CD4-positive, alpha-beta memory T cell (primary cell): ENCODE data around the gene HNRNPR. TPM values are rescaled to one million over a fixed set of nuclear protein-coding genes. Genes with fewer than 3 reads are reported as not detected.

Experiments used
- CTCF ChIA-PET: fragments of 350-600 bp; sonication (Branson Sonifier 250); formaldehyde crosslinking; loops from one replicate; lab custom pipeline; 2021; ENCODE audit warnings: inconsistent platforms; ENCODE audit not compliant: partially characterized antibody; lab: Charles Lee
- POLR2A ChIA-PET: fragments of 350-600 bp; sonication (Branson Sonifier 250); formaldehyde crosslinking; loops from one replicate; lab custom pipeline; 2021; ENCODE audit not compliant: partially characterized antibody; lab: Charles Lee
- DNase-seq, 5 donors: peaks; one replicate each; pipeline versions ENCODE4 v3.0.0 to v3.0.0-alpha.2; 2020 to 2022; ENCODE audit warnings: mixed read lengths in 1 of 5
- H3K27ac ChIP-seq: one replicate; pipeline ENCODE4 v1.7.0; 2013; ENCODE audit warnings: low read depth, low read length
- H3K27me3 ChIP-seq: 2 replicates; pipeline ENCODE4 v1.7.0; 2013; ENCODE audit warnings: mild to moderate bottlenecking, low read length, moderate library complexity; ENCODE audit not compliant: insufficient read depth
- H3K36me3 ChIP-seq: 2 replicates; pipeline ENCODE4 v1.7.0; 2013; ENCODE audit warnings: mild to moderate bottlenecking, low read length, moderate library complexity; ENCODE audit not compliant: insufficient read depth
- H3K4me1 ChIP-seq: 2 replicates; pipeline ENCODE4 v1.7.0; 2013; ENCODE audit warnings: mild to moderate bottlenecking, low read length, moderate library complexity; ENCODE audit not compliant: insufficient read depth
- H3K4me3 ChIP-seq, 2 donors: one replicate each; pipeline ENCODE4 v1.7.0; 2013; ENCODE audit warnings: low read length in 2 of 2, mild to moderate bottlenecking in 1 of 2
- H3K9me3 ChIP-seq, 2 donors: one replicate each; pipeline ENCODE4 v1.7.0; 2013; ENCODE audit warnings: low read length in 2 of 2, control low read depth in 1 of 2; ENCODE audit not compliant: control insufficient read depth in 1 of 2
- H3K27ac Mint-ChIP-seq, 7 donors: one replicate each; pipeline ENCODE4 v1.8.0; 2020 to 2021; ENCODE audit warnings: mixed read lengths in 7 of 7, mild to moderate bottlenecking in 6 of 7, inconsistent platforms in 3 of 7, moderate library complexity in 3 of 7
- H3K27me3 Mint-ChIP-seq, 2 donors: one replicate each; pipeline ENCODE4 v1.8.0; 2020 to 2021; ENCODE audit warnings: mixed read lengths in 2 of 2
- H3K36me3 Mint-ChIP-seq, 2 donors: one replicate each; pipeline ENCODE4 v1.8.0; 2020 to 2021; ENCODE audit warnings: mixed read lengths in 2 of 2, inconsistent platforms in 1 of 2, mild to moderate bottlenecking in 1 of 2
- H3K4me1 Mint-ChIP-seq, 4 donors: one replicate each; pipeline ENCODE4 v1.8.0; 2020 to 2021; ENCODE audit warnings: mixed read lengths in 4 of 4, mild to moderate bottlenecking in 1 of 4
- H3K4me3 Mint-ChIP-seq, 8 donors: one replicate each; pipeline ENCODE4 v1.8.0; 2020 to 2021; ENCODE audit warnings: mixed read lengths in 8 of 8, mild to moderate bottlenecking in 7 of 8, moderate library complexity in 6 of 8, inconsistent platforms in 3 of 8
- H3K9me3 Mint-ChIP-seq, 8 donors: one replicate each; pipeline ENCODE4 v1.8.0; 2020 to 2021; ENCODE audit warnings: mixed read lengths in 8 of 8, mild to moderate bottlenecking in 5 of 8, inconsistent platforms in 3 of 8, moderate library complexity in 1 of 8
- intact Hi-C: fragments of 100-400 bp; cut with micrococcal nuclease; formaldehyde crosslinking; loops from one replicate; pipeline ENCODE4 v1.15.1; 2023
- polyA plus RNA-seq, 2 donors: library from polyadenylated mRNA; unstranded; fragments of 300-500 nt; fragmentation: Illumina TruSeq; gene quantifications; one replicate each; pipeline ENCODE4 v1.2.3, GENCODE V29; 2021
- total RNA-seq, 2 experiments: library from RNA; stranded (reverse); gene quantifications; one replicate each; pipeline ENCODE4 v1.2.3, GENCODE V29; 2021

HNRNPR gene
- total and polyA plus RNA-seq, 4 experiments from 2014 or later = 115 to 194 (median 153) TPM

GRCh38 chr1:23362218-23362713 is 18.2 kb upstream of the HNRNPR start:
- Mint-ChIP-seq H3K4me3 (no peak overlapping the region), H3K9me3 (peaks cover 2 to 68% (median 45%) of the 10 kb centered on the region in 8 donors), H3K4me1 (peaks cover 10 to 15% (median 13%) of the 10 kb centered on the region in 4 donors), H3K27me3 (no peaks in the 10 kb centered on the region), H3K27ac (no peak overlapping the region), H3K36me3 (peaks cover 60 to 70% of the 10 kb centered on the region in 2 donors)
- peaks cover 12 to 25% of the 10 kb centered on the region in 2 donors for H3K9me3 ChIP-seq
- H3K4me1 ChIP-seq = peaks cover 5% of the 10 kb centered on the region
- POLR2A ChIA-PET = interaction anchor here (2.2 kb wide), 1 partner anchor 18 kb away, joined by 7 read pairs; the partner anchor contains the start of gene HNRNPR
- no peak overlapping the region for H3K27ac ChIP-seq
- CTCF ChIA-PET = interaction anchor here (0.6 kb wide), 1 partner anchor 8 kb away, joined by 3 read pairs; no protein-coding TSS in a partner anchor
- intact Hi-C loops = loop anchor here (10.0 kb wide), 1 partner anchor 333 kb away; the partner anchor contains the start of gene RPL11
- DNase-seq = no peak
- H3K36me3 ChIP-seq = peaks cover 14% of the 10 kb centered on the region
- H3K4me3 ChIP-seq = no peak overlapping the region
- H3K27me3 ChIP-seq = no peaks in the 10 kb centered on the region

GRCh38 chr1:23358310-23358875 is 14.3 kb upstream of the HNRNPR start:
- Histone ChIP-seq H3K27ac (no peak overlapping the region), H3K4me1 (no peaks in the 10 kb centered on the region), H3K36me3 (peaks cover 14% of the 10 kb centered on the region), H3K27me3 (no peaks in the 10 kb centered on the region), H3K4me3 (no peak overlapping the region), H3K9me3 (peaks cover 12 to 25% of the 10 kb centered on the region in 2 donors)
- peaks cover 2 to 54% (median 41%) of the 10 kb centered on the region in 8 donors for H3K9me3 Mint-ChIP-seq
- peaks cover 0 to 6% (median 4%) of the 10 kb centered on the region in 4 donors for H3K4me1 Mint-ChIP-seq
- DNase-seq = no peak
- intact Hi-C loops = no loop called here
- H3K36me3 Mint-ChIP-seq = peaks cover 45 to 56% of the 10 kb centered on the region in 2 donors
- no peak overlapping the region for H3K27ac Mint-ChIP-seq
- no peak overlapping the region for H3K4me3 Mint-ChIP-seq
- no peaks in the 10 kb centered on the region for H3K27me3 Mint-ChIP-seq
- ChIA-PET CTCF (no interaction called here), POLR2A (interaction anchor here (1.2 kb wide), 1 partner anchor 14 kb away, joined by 3 read pairs; the partner anchor contains the start of gene HNRNPR)

DNA sequence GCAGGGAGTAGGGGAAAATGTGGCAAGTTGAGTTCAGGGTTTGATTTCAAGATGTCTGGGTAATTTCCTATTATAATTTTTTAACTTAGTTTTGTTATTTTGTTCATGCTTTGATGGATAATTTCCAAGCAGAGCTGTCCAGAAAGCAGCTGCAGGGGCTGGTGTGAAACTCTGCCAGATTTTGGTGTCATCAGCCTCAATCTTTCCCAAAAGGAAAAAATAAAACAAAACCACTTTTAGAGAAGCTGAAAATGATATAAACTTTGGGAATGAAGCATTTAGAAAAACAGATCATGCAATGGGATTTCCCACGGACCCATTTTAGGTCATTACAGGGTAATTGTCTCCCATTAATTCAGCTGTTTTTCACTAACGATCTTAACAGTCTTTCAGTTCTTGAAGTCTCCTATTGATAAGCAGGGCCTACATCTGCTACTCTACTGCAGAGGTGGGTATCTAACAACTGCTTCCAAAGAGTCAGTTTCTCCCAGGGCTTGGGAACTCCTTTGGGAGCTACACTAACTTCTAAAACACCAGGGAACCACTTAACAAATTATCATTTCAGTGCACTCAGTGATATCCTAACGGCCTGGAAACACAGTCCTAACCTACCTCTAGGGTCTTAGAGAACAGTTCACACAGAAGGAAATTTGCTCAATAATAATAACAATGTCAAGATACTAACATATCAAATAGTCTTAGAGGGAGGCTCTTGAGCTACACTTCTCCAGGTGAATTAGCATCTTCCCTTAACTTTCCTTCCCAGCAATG is 13.2 kb upstream of the HNRNPR start:
- Mint-ChIP-seq H3K4me1 (peaks cover 0 to 6% (median 4%) of the 10 kb centered on the region in 4 donors), H3K36me3 (peaks cover 36 to 46% of the 10 kb centered on the region in 2 donors), H3K9me3 (peaks cover 0 to 43% (median 32%) of the 10 kb centered on the region in 8 donors), H3K4me3 (no peak overlapping the region), H3K27me3 (no peaks in the 10 kb centered on the region), H3K27ac (no peak overlapping the region)
- H3K4me3 ChIP-seq = no peak overlapping the region
- H3K27ac ChIP-seq = no peak overlapping the region
- CTCF ChIA-PET = interaction anchor here (0.6 to 0.9 kb wide), 2 partner anchors 9 to 13 kb away, joined by 3 to 4 read pairs; no protein-coding TSS in a partner anchor
- no peaks in the 10 kb centered on the region for H3K4me1 ChIP-seq
- no peak for DNase-seq
- H3K9me3 ChIP-seq = peaks cover 8 to 17% of the 10 kb centered on the region in 2 donors
- H3K36me3 ChIP-seq = peaks cover 5% of the 10 kb centered on the region
- POLR2A ChIA-PET = interaction anchor here (1.6 kb wide), 1 partner anchor 11 kb away, joined by 6 read pairs; no protein-coding TSS in a partner anchor
- intact Hi-C loops = no loop called here
- H3K27me3 ChIP-seq = no peaks in the 10 kb centered on the region

- POLR2A ChIA-PET = interaction anchor here (1.6 kb wide), 1 partner anchor 12 kb away, joined by 6 read pairs; no protein-coding TSS in a partner anchor
- H3K36me3 ChIP-seq = no peaks in the 10 kb centered on the region
- peaks cover 0 to 36% (median 25%) of the 10 kb centered on the region in 8 donors for H3K9me3 Mint-ChIP-seq
- CTCF ChIA-PET = interaction anchor here (0.9 kb wide), 1 partner anchor 12 kb away, joined by 3 read pairs; no protein-coding TSS in a partner anchor
- no peak overlapping the region for H3K4me3 Mint-ChIP-seq
- H3K4me1 Mint-ChIP-seq = peaks cover 0 to 6% (median 4%) of the 10 kb centered on the region in 4 donors
- intact Hi-C loops = no loop called here
- no peaks in the 10 kb centered on the region for H3K4me1 ChIP-seq
- no peaks in the 10 kb centered on the region for H3K27me3 Mint-ChIP-seq
- peaks cover 3 to 10% of the 10 kb centered on the region in 2 donors for H3K9me3 ChIP-seq
- H3K27ac ChIP-seq = no peak overlapping the region
- no peaks in the 10 kb centered on the region for H3K27me3 ChIP-seq
- H3K4me3 ChIP-seq = no peak overlapping the region
- H3K36me3 Mint-ChIP-seq = peaks cover 29 to 40% of the 10 kb centered on the region in 2 donors
- DNase-seq = no peak
- H3K27ac Mint-ChIP-seq = no peak overlapping the region
These were observed 12.5 kb upstream of the HNRNPR start for GRCh38 chr1:23356471-23357137.

GRCh38 chr1:23354245-23354644 is 10.2 kb upstream of the HNRNPR start:
- Mint-ChIP-seq H3K4me1 (peaks cover 0 to 6% (median 4%) of the 10 kb centered on the region in 4 donors), H3K4me3 (no peak overlapping the region), H3K27ac (peak overlapping the region in 1 of 7 donors; percentile 44), H3K9me3 (peaks cover 0 to 13% (median 4%) of the 10 kb centered on the region in 8 donors), H3K27me3 (no peaks in the 10 kb centered on the region), H3K36me3 (peaks cover 7 to 17% of the 10 kb centered on the region in 2 donors)
- DNase-seq = no peak
- H3K9me3 ChIP-seq = no peaks in the 10 kb centered on the region
- no peaks in the 10 kb centered on the region for H3K27me3 ChIP-seq
- intact Hi-C loops = no loop called here
- H3K4me3 ChIP-seq = no peak overlapping the region
- no peaks in the 10 kb centered on the region for H3K36me3 ChIP-seq
- H3K27ac ChIP-seq = no peak overlapping the region
- no peaks in the 10 kb centered on the region for H3K4me1 ChIP-seq
- ChIA-PET CTCF (interaction anchor here (0.7 to 1.3 kb wide), 3 partner anchors 8 to 15 kb away, joined by 3 read pairs; no protein-coding TSS in a partner anchor), POLR2A (interaction anchor here (1.9 kb wide), 1 partner anchor 9 kb away, joined by 6 read pairs; the partner anchor contains the start of gene HNRNPR)

DNA sequence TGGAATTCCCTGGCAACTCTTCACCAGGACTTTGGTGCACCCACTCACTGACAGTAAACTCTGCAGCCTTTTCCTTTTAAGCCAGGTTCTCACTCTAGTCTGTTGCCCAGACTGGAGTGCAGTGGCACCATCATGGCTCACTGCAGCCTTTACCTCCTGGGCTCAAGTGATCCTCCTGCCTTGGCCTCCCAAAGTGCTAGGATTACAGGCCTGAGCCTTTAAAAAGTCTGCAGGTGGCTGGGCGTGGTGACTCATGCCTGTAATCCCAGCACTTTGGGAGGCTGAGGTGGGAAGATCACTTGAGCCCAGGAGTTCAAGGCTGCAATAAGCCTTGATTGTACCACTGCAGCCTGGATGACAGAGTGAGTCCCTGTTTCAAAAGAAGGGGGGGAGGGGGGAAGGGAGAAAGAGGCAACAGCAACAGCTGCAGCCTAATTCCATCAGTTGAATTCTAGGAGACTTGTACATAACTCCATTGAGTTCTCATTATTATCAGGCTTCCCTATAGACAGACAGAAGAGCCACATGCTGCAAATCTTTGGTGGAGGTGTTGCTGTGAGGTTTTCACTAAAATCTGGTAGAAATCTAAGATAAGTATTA is 8.1 kb upstream of the HNRNPR start:
- no peak overlapping the region for H3K27ac Mint-ChIP-seq
- POLR2A ChIA-PET = no interaction called here

More for the DNA sequence above, 8.1 kb upstream of the HNRNPR start:
- Histone ChIP-seq H3K9me3 (no peaks in the 10 kb centered on the region), H3K4me3 (no peak overlapping the region), H3K27ac (no peak overlapping the region), H3K4me1 (no peaks in the 10 kb centered on the region), H3K36me3 (no peaks in the 10 kb centered on the region), H3K27me3 (no peaks in the 10 kb centered on the region)
- CTCF ChIA-PET = no interaction called here
- Mint-ChIP-seq H3K36me3 (peaks cover 5 to 9% of the 10 kb centered on the region in 2 donors), H3K4me3 (no peak overlapping the region), H3K4me1 (peaks cover 0 to 6% (median 4%) of the 10 kb centered on the region in 4 donors), H3K27me3 (no peaks in the 10 kb centered on the region), H3K9me3 (peaks cover 0 to 2% (median 0%) of the 10 kb centered on the region in 8 donors)
- no peak for DNase-seq
- intact Hi-C loops = no loop called here
